ENCODE data around the gene SETBP1.

SETBP1 gene

GRCh38 chr18:45050712-45051601 lies 370.3 kb downstream of the SETBP1 start:
- DNase-seq = no peak

GRCh38 chr18:45054636-45055035 lies 373.9 kb downstream of the SETBP1 start:
- no peak for DNase-seq

- DNase-seq = no peak
These were observed 375.1 kb downstream of the SETBP1 start for GRCh38 chr18:45055811-45056210.

GRCh38 chr18:45056926-45057325 lies 376.2 kb downstream of the SETBP1 start:
- DNase-seq = no peak

GRCh38 chr18:45057955-45058600 lies 377.4 kb downstream of the SETBP1 start:
- no peak for DNase-seq

- no peak for DNase-seq
These were observed 379.0 kb downstream of the SETBP1 start for GRCh38 chr18:45059695-45060094.

GRCh38 chr18:45060102-45060501 lies 379.4 kb downstream of the SETBP1 start:
- DNase-seq = no peak

- DNase-seq = no peak
These were observed 380.7 kb downstream of the SETBP1 start for GRCh38 chr18:45061359-45061758.

- DNase-seq = no peak
These were observed 382.8 kb downstream of the SETBP1 start for GRCh38 chr18:45063246-45064038.

GRCh38 chr18:45066210-45066609 lies 385.5 kb downstream of the SETBP1 start:
- no peak for DNase-seq

- DNase-seq = no peak
These were observed 386.2 kb downstream of the SETBP1 start for GRCh38 chr18:45066886-45067285.

GRCh38 chr18:45068400-45069094 lies 387.9 kb downstream of the SETBP1 start:
- DNase-seq = no peak

- no peak for DNase-seq
These were observed 388.9 kb downstream of the SETBP1 start for GRCh38 chr18:45069546-45069945.

- DNase-seq = no peak
These were observed 391.3 kb downstream of the SETBP1 start for GRCh38 chr18:45071956-45072355.

GRCh38 chr18:45073556-45073955 lies 392.9 kb downstream of the SETBP1 start:
- no peak for DNase-seq

GRCh38 chr18:45081566-45082181 lies 401.0 kb downstream of the SETBP1 start:
- DNase-seq = no peak

GRCh38 chr18:45083226-45083855 lies 402.7 kb downstream of the SETBP1 start:
- DNase-seq = no peak

GRCh38 chr18:45084206-45084605 lies 403.5 kb downstream of the SETBP1 start:
- DNase-seq = no peak

- no peak for DNase-seq
These were observed 405.4 kb downstream of the SETBP1 start for GRCh38 chr18:45085916-45086624.

- DNase-seq = no peak
These were observed 406.1 kb downstream of the SETBP1 start for GRCh38 chr18:45086777-45087176.

- no peak for DNase-seq
These were observed 409.9 kb downstream of the SETBP1 start for GRCh38 chr18:45090526-45091140.

Measured in activated CD4-positive, CD25-positive, alpha-beta regulatory T cell treated with anti-CD3 and anti-CD28 coated beads, Interleukin-2, amount 50 U/mL, for 72 hours (primary cell).